Endodermal cell (in vitro differentiated cells): ENCODE measurements around the gene PNN. TPM values are rescaled to one million over a fixed set of nuclear protein-coding genes. Genes with fewer than 3 reads are reported as not detected.

Source experiments
- DNase-seq: peaks from one replicate; pipeline ENCODE4 v3.0.0-alpha.2; 2017
- H3K27ac ChIP-seq: 2 replicates; pipeline ENCODE4 v1.5.1; 2013; ENCODE audit warnings: mild to moderate bottlenecking, low read depth, low read length, moderate library complexity
- H3K27me3 ChIP-seq: 2 replicates; pipeline ENCODE4 v1.6.1; 2013; ENCODE audit warnings: mild to moderate bottlenecking, low read length, moderate library complexity; ENCODE audit not compliant: insufficient read depth, control insufficient read depth, poor library complexity, severe bottlenecking
- H3K36me3 ChIP-seq: 2 replicates; pipeline ENCODE4 v1.7.0; 2013; ENCODE audit warnings: mild to moderate bottlenecking, low read length, moderate library complexity; ENCODE audit not compliant: control insufficient read depth, insufficient read depth
- H3K4me1 ChIP-seq: one replicate; pipeline ENCODE4 v1.7.0; 2013; ENCODE audit warnings: low read length; ENCODE audit not compliant: control insufficient read depth, insufficient read depth
- H3K4me3 ChIP-seq: 2 replicates; pipeline ENCODE4 v1.5.1; 2013; ENCODE audit warnings: mild to moderate bottlenecking, low read length, moderate library complexity
- H3K9ac ChIP-seq: 2 replicates; pipeline ENCODE4 v1.6.1; 2013; ENCODE audit warnings: mild to moderate bottlenecking, low read length, moderate library complexity; ENCODE audit not compliant: poor library complexity, severe bottlenecking; ENCODE audit errors: extremely low read depth
- H3K9me3 ChIP-seq: 2 replicates; pipeline ENCODE4 v1.6.1; 2013; ENCODE audit warnings: mild to moderate bottlenecking, low read length, moderate library complexity; ENCODE audit not compliant: control insufficient read depth
- H3K27ac Mint-ChIP-seq: 2 replicates; pipeline ENCODE4 v1.8.0; 2020; ENCODE audit warnings: mixed read lengths
- H3K27me3 Mint-ChIP-seq: 2 replicates; pipeline ENCODE4 v1.8.0; 2021; ENCODE audit warnings: mild to moderate bottlenecking, mixed read lengths; ENCODE audit not compliant: insufficient read depth
- H3K36me3 Mint-ChIP-seq: 2 replicates; pipeline ENCODE4 v1.8.0; 2020; ENCODE audit warnings: low read depth, mixed read lengths
- H3K4me1 Mint-ChIP-seq: 2 replicates; pipeline ENCODE4 v1.8.0; 2020; ENCODE audit warnings: mixed read lengths
- H3K4me3 Mint-ChIP-seq: 2 replicates; pipeline ENCODE4 v1.8.0; 2020; ENCODE audit warnings: mild to moderate bottlenecking, moderate library complexity, mixed read lengths
- H3K9me3 Mint-ChIP-seq: 2 replicates; pipeline ENCODE4 v1.8.0; 2020; ENCODE audit warnings: mild to moderate bottlenecking, mixed read lengths
- WGBS, 2 experiments: methylation state at CpG; one replicate each; pipeline versions ENCODE4 v1.1.5 to v1.1.7; 2013; ENCODE audit warnings: missing lambda C conversion rate in 2 of 2, mixed read lengths in 1 of 2; ENCODE audit not compliant: insufficient coverage in 1 of 2, insufficient read length in 1 of 2; 5-methylcytosine and 5-hydroxymethylcytosine counted together
- total RNA-seq, 2 donors: library from RNA; stranded (reverse); fragmentation: NEBNext Ultra II Directional in 1 of 2; extraction: Animal tissue kit (Norgen Biotek cat#: 25700) in 1 of 2; gene quantifications; 2 replicates in 1 of 2; 3 replicates in 1 of 2; pipeline ENCODE4 v1.2.1, GENCODE V29; 2021
- TF ChIP-seq, protein P1 (sequence below): fragments of 200-600 bp; sonication (generic); conservative IDR thresholded peaks from 2 replicates; pipeline ENCODE4 v1.5.0; 2021; ENCODE audit warnings: antibody characterized with exemption, mild to moderate bottlenecking

Gene PNN
- total RNA-seq, 2 donors from 2014 or later: 122 to 148 TPM

DNA sequence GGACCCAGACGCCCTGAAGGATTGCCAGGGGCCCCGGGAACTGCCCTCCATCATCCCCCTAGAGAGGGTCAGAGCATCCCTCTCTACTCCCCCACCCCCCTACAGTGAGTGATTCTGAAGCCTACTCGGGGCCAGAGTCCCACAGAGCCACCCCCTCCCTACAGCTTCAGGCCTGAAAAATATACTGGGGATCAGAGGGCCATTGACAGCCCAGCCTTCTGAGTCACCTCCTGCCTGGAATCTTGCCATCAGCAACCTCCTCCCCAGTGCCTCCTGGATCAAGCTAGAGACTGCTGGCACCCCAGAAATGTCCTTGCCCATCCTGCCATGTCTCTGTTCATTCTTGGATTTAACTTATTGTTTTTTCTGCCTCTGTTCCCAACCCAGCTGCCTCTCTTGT is 37.0 kb downstream of the PNN start:
- H3K4me3 Mint-ChIP-seq: no peak overlapping the region
- Histone ChIP-seq H3K4me3 (no peak overlapping the region), H3K36me3 (no peaks in the 10 kb centered on the region), H3K27ac (no peak overlapping the region), H3K27me3 (no peaks in the 10 kb centered on the region), H3K9ac (no peak overlapping the region), H3K4me1 (no peaks in the 10 kb centered on the region), H3K9me3 (no peaks in the 10 kb centered on the region)
- H3K4me1 Mint-ChIP-seq: peaks cover 4% of the 10 kb centered on the region
- H3K36me3 Mint-ChIP-seq: no peaks in the 10 kb centered on the region
- DNase-seq: no peak
- TF ChIP-seq, protein P1, sequence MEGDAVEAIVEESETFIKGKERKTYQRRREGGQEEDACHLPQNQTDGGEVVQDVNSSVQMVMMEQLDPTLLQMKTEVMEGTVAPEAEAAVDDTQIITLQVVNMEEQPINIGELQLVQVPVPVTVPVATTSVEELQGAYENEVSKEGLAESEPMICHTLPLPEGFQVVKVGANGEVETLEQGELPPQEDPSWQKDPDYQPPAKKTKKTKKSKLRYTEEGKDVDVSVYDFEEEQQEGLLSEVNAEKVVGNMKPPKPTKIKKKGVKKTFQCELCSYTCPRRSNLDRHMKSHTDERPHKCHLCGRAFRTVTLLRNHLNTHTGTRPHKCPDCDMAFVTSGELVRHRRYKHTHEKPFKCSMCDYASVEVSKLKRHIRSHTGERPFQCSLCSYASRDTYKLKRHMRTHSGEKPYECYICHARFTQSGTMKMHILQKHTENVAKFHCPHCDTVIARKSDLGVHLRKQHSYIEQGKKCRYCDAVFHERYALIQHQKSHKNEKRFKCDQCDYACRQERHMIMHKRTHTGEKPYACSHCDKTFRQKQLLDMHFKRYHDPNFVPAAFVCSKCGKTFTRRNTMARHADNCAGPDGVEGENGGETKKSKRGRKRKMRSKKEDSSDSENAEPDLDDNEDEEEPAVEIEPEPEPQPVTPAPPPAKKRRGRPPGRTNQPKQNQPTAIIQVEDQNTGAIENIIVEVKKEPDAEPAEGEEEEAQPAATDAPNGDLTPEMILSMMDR: no peak
- H3K27me3 Mint-ChIP-seq: no peaks in the 10 kb centered on the region
- no peaks in the 10 kb centered on the region for H3K9me3 Mint-ChIP-seq
- 94% methylated on average over 3 of the region's 3 CpGs; no CpG with 5 or more reads in 1 of the 2 experiments for WGBS, 2 experiments
- H3K27ac Mint-ChIP-seq: no peak overlapping the region

DNA sequence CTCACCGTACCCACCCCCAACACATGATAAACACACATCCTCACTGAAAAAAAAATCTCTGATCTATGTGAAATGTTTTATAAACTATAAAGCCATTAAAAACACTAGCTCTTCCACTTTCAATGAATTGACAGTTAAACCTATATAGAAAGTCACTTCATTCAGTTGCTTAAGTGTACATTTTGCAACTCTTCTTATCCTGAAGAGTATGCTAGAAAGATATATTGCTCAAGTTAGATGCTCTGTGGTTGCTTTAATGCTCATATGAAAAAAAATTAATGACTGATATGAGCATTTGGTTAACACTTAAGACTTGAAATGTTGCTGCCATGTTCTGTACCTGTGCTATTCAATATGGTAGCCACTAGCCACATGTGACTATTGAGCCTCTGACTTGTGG is 37.6 kb downstream of the PNN start:
- H3K36me3 Mint-ChIP-seq: no peaks in the 10 kb centered on the region
- H3K4me3 Mint-ChIP-seq: no peak overlapping the region
- H3K27me3 ChIP-seq: no peaks in the 10 kb centered on the region
- no peak overlapping the region for H3K9ac ChIP-seq
- no peak for DNase-seq
- H3K36me3 ChIP-seq: no peaks in the 10 kb centered on the region
- H3K4me1 Mint-ChIP-seq: peaks cover 9% of the 10 kb centered on the region
- TF ChIP-seq, protein P1: no peak
- no peaks in the 10 kb centered on the region for H3K9me3 ChIP-seq
- no peak overlapping the region for H3K4me3 ChIP-seq
- no peak overlapping the region for H3K27ac Mint-ChIP-seq
- no peaks in the 10 kb centered on the region for H3K4me1 ChIP-seq
- H3K27ac ChIP-seq: no peak overlapping the region
- H3K9me3 Mint-ChIP-seq: no peaks in the 10 kb centered on the region
- WGBS, 2 experiments: 100% methylated on average over 1 of the region's 1 CpG; no CpG with 5 or more reads in 1 of the 2 experiments
- H3K27me3 Mint-ChIP-seq: no peaks in the 10 kb centered on the region

DNA sequence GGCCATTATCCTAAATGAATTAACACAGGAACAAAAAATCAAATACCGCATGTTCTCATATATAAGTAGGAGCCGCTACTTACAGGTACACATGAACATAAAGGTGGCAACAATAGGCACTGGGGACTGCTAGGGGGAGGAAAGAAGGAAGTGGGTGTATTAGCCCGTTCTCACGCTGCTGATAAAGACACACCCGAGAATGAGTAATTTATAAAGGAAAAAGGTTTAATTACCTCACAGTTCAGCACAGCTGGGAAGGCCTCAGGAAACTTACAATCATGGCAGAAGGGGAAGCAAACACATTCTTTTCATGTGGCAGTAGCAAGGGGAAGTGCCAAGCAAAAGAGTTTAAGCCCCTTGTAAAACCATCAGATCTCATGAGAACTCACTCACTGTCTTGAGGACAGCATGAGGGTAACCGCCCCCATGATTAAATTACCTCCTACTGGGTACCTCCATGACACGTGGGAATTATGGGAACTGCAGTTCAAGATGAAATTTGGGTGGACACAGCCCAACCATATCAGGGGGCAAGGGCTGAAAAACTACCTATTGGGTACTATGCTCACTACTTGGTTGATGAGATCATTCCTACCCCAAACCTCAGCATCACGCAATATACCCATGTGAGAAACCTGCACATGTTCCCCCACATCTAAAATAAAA is 42.3 kb downstream of the PNN start:
- Mint-ChIP-seq H3K4me3 (no peak overlapping the region), H3K36me3 (no peaks in the 10 kb centered on the region), H3K9me3 (peaks cover 2% of the 10 kb centered on the region), H3K27me3 (no peaks in the 10 kb centered on the region), H3K27ac (no peak overlapping the region), H3K4me1 (peaks cover 9% of the 10 kb centered on the region)
- Histone ChIP-seq H3K36me3 (no peaks in the 10 kb centered on the region), H3K9ac (no peak overlapping the region), H3K4me3 (no peak overlapping the region), H3K27me3 (no peaks in the 10 kb centered on the region), H3K4me1 (no peaks in the 10 kb centered on the region), H3K9me3 (no peaks in the 10 kb centered on the region), H3K27ac (no peak overlapping the region)
- no peak for DNase-seq
- 92 to 100% methylated on average over 4 to 8 of the region's 8 CpGs for WGBS, 2 experiments
- TF ChIP-seq, protein P1: no peak
